AG04450 (cell line): ENCODE results near the gene SRRM4. TPM values are rescaled to one million over a fixed set of nuclear protein-coding genes. Genes with fewer than 3 reads are reported as not detected.

Experiments used
- CTCF ChIA-PET: fragments of 300-600, 350-600 bp; formaldehyde crosslinking; extraction: SDS; loops from one replicate; lab custom pipeline; 2022; ENCODE audit warnings: antibody characterized with exemption, inconsistent platforms; lab: Charles Lee
- POLR2A ChIA-PET: fragments of 350-600 bp; formaldehyde crosslinking; extraction: SDS; loops from one replicate; lab custom pipeline; 2021; ENCODE audit warnings: antibody characterized with exemption, inconsistent platforms; lab: Yijun Ruan, JAX
- DNase-seq: peaks from one replicate; pipeline ENCODE4 v3.0.0-alpha.2; 2011; ENCODE audit warnings: low read depth, low spot score
- H3K27ac ChIP-seq: one replicate; pipeline ENCODE4 v1.5.1; 2012; ENCODE audit warnings: low read depth, low read length, control low read depth
- H3K27me3 ChIP-seq: one replicate; pipeline ENCODE4 v1.6.0; 2012; ENCODE audit warnings: low read length; ENCODE audit not compliant: control insufficient read depth, insufficient read depth
- H3K4me3 ChIP-seq: 2 replicates; pipeline ENCODE4 v1.5.1; 2011; ENCODE audit warnings: mild to moderate bottlenecking, low read depth, low read length, control low read depth
- H3K9me3 ChIP-seq: 2 replicates; pipeline ENCODE4 v1.5.1; 2012; ENCODE audit warnings: low read length; ENCODE audit not compliant: control insufficient read depth, insufficient read depth
- polyA plus RNA-seq: library from polyadenylated mRNA; depleted of rRNA; stranded (reverse); fragments of >200 nt; gene quantifications from 2 replicates; pipeline ENCODE4 v1.2.3, GENCODE V29; 2011
- TF ChIP-seq, protein P1 (sequence below): IDR thresholded peaks from 2 replicates; pipeline ENCODE4 v1.5.1; 2011; ENCODE audit warnings: low read depth, low read length, control low read depth, inconsistent platforms

SRRM4 gene
- polyA plus RNA-seq, 1 experiment: not detected

DNA sequence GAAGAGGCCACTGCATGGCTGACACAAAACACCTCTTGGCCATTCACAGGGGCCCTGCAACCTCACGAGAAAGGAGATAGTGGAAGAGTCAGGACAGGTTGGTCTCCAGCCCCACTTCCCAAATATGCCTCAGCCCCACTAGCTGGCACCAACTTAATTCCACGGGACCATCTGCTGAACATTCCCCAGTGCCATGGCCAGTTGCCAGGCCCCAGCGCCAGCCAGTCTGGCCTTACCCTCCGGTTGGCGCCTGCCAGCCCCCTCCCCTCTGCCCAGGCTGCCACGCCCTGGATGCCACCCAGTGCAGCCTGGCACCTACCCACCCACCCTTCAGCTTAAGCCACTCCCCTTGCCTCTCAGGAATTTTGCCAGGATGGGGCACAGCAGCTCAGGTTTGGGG, 176.2 kb downstream of the SRRM4 start:
- ChIA-PET POLR2A (no interaction called here), CTCF (no interaction called here)
- Histone ChIP-seq H3K27ac (no peak overlapping the region), H3K4me3 (no peak overlapping the region), H3K9me3 (peaks cover 13% of the 10 kb centered on the region; the same call in 1 of the 2 replicates), H3K27me3 (peaks cover 3% of the 10 kb centered on the region)
- no peak for DNase-seq
- TF ChIP-seq, protein P1, sequence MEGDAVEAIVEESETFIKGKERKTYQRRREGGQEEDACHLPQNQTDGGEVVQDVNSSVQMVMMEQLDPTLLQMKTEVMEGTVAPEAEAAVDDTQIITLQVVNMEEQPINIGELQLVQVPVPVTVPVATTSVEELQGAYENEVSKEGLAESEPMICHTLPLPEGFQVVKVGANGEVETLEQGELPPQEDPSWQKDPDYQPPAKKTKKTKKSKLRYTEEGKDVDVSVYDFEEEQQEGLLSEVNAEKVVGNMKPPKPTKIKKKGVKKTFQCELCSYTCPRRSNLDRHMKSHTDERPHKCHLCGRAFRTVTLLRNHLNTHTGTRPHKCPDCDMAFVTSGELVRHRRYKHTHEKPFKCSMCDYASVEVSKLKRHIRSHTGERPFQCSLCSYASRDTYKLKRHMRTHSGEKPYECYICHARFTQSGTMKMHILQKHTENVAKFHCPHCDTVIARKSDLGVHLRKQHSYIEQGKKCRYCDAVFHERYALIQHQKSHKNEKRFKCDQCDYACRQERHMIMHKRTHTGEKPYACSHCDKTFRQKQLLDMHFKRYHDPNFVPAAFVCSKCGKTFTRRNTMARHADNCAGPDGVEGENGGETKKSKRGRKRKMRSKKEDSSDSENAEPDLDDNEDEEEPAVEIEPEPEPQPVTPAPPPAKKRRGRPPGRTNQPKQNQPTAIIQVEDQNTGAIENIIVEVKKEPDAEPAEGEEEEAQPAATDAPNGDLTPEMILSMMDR: no peak

DNA sequence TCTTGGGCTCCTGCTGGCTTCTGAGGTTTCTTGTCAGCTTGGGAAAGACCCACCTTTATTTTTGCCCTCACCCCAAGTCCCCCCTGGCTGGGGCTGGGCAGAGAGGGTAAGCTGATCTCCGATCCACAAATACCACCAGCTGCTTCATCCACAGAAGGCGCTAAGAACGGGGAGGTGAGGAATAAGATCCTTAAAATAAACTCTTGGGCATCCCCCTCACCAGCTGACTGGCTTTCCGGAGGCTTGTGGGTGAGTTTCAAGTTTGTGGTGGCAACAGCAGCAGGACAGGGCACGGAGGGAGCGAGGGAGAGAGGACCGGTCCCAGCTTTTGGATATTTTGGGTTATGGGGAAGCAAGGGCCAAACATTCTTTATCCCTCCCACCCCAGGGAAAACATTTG, 176.6 kb downstream of the SRRM4 start:
- peaks cover 13% of the 10 kb centered on the region; the same call in 1 of the 2 replicates for H3K9me3 ChIP-seq
- CTCF ChIA-PET: no interaction called here
- peaks cover 3% of the 10 kb centered on the region for H3K27me3 ChIP-seq
- TF ChIP-seq, protein P1: no peak
- DNase-seq: no peak
- no peak overlapping the region for H3K4me3 ChIP-seq
- no peak overlapping the region for H3K27ac ChIP-seq
- POLR2A ChIA-PET: no interaction called here

DNA sequence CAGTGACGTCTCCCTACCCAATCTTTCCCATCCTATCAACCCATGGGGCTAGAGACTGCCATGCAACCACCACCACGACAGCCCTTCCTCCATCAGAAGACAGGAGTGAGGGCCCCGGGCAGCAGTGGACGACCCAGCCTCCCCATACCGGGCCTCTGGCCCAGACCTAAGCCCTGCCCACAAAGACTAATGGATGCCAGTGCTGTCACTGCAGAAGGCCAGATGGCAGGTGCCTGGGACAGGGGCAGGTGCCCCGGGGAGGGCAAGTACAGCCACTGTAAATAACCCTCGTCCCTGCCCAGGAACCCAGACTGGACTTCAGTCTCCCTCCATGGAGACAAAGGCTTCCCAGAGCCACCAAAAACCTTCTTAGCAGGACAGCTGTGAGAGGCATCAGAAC, 177.1 kb downstream of the SRRM4 start:
- Histone ChIP-seq H3K27me3 (peaks cover 3% of the 10 kb centered on the region), H3K9me3 (peaks cover 13% of the 10 kb centered on the region; the same call in 1 of the 2 replicates), H3K4me3 (no peak overlapping the region), H3K27ac (peak overlapping the region; percentile 21)
- CTCF ChIA-PET: no interaction called here
- TF ChIP-seq, protein P1: no peak
- DNase-seq: no peak
- POLR2A ChIA-PET: no interaction called here

DNA sequence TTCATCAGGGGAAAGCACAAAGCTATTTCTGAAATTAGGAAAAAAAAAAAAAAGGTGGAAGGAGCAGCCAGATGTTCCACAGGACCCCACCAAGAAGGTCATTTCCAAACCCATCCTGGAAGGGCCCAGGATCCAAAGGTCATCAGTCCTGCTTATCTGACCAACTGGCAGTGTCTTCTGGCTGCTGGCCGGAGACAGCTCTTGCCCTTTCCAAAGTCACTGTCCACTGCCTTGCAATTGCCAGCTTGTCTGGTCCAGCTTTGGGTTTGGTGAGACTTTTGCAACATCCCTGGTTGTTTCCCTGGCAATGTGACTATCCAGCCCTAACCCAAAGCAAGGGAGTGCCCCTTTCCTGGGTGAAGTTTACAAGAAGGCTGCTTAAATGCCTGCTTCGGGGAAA, 178.5 kb downstream of the SRRM4 start:
- no peak overlapping the region for H3K27ac ChIP-seq
- ChIA-PET POLR2A (no interaction called here), CTCF (no interaction called here)
- DNase-seq: no peak
- peaks cover 5% of the 10 kb centered on the region; the same call in 1 of the 2 replicates for H3K9me3 ChIP-seq
- H3K4me3 ChIP-seq: no peak overlapping the region
- peaks cover 5% of the 10 kb centered on the region for H3K27me3 ChIP-seq
- TF ChIP-seq, protein P1: no peak

DNA sequence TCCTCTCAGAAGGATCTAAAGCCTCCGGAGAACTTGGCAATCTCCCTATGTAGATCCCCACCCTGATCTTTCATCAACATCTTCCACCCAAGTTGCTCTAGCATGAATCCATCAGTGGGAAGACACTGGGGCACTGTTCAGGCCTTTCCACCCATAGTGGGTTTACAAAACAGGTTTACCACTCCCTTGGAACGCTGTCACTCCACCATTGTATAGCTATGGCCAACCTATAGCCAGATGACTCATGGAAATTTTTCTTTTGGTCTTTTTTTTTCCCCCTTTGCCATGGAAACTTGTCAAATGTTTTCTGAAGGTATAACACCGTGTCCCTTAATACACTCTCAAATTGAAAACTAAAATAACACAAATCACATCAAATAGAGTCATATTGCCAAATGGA, 186.6 kb downstream of the SRRM4 start:
- ChIA-PET CTCF (interaction anchor here (1.2 kb wide), 1 partner anchor 245 kb away, joined by 4 read pairs; no protein-coding TSS in a partner anchor), POLR2A (interaction anchor here (1.3 kb wide), 1 partner anchor 11 kb away, joined by 3 read pairs; the partner anchor contains the start of gene HSPB8)
- no peak overlapping the region for H3K27ac ChIP-seq
- peaks cover 7% of the 10 kb centered on the region for H3K27me3 ChIP-seq
- DNase-seq: no peak
- TF ChIP-seq, protein P1: no peak
- H3K4me3 ChIP-seq: no peak overlapping the region
- H3K9me3 ChIP-seq: no peaks in the 10 kb centered on the region
